Vagina (tissue), 2 donors: ENCODE results near the gene RALGAPA2. TPM values are rescaled to one million over a fixed set of nuclear protein-coding genes. Genes with fewer than 3 reads are reported as not detected.

Experiments used
- DNase-seq, 2 donors: peaks; one replicate each; pipeline ENCODE4 v3.0.0-alpha.2; 2017; ENCODE audit errors: extremely low spot score in 2 of 2
- H3K27ac ChIP-seq: fragments of 200-600 bp; sonication (generic); one replicate; pipeline ENCODE4 v1.5.1; 2019
- H3K27me3 ChIP-seq: fragments of 200-600 bp; sonication (generic); one replicate; pipeline ENCODE4 v1.5.1; 2019
- H3K36me3 ChIP-seq, 2 donors: fragments of 200-600 bp; sonication (generic); one replicate each; pipeline ENCODE4 v1.5.1; 2017 to 2019
- H3K4me1 ChIP-seq: fragments of 200-600 bp; sonication (generic); one replicate; pipeline ENCODE4 v1.5.1; 2019
- H3K4me3 ChIP-seq, 2 donors: fragments of 200-600 bp; sonication (generic); 1 replicate in 1 of 2; 2 replicates in 1 of 2; pipeline ENCODE4 v1.5.1; 2016 to 2019
- H3K9me3 ChIP-seq: fragments of 200-600 bp; sonication (generic); one replicate; pipeline ENCODE4 v1.5.1; 2019
- POLR2A ChIP-seq, 2 donors: fragments of 450-650 bp; IDR thresholded peaks; one replicate each; pipeline ENCODE4 v1.6.1; 2017; ENCODE audit warnings: antibody characterized with exemption in 2 of 2, mild to moderate bottlenecking in 2 of 2, moderate library complexity in 2 of 2
- POLR2AphosphoS5 ChIP-seq, 2 donors: sonication (generic); formaldehyde crosslinking; IDR thresholded peaks; one replicate each; pipeline ENCODE4 v1.9.0; 2017; ENCODE audit warnings: antibody characterized with exemption in 2 of 2, mild to moderate bottlenecking in 2 of 2, low read depth in 1 of 2; ENCODE audit not compliant: insufficient read depth in 1 of 2
- intact Hi-C: fragments of 100-400 bp; cut with DNase I; formaldehyde crosslinking; loops from one replicate; pipeline ENCODE4 v1.15.1; 2023
- total RNA-seq: library from RNA; depleted of rRNA; stranded (reverse); fragments of >200 nt; gene quantifications from one replicate; pipeline ENCODE4 v1.2.3, GENCODE V29; 2016
- TF ChIP-seq, protein P1 (sequence below), 3 experiments: fragments of 450-650 bp in 2 of 3; fragments of 200-600 bp in 1 of 3; sonication (generic) in 1 of 3; IDR thresholded peaks; one replicate each; pipeline ENCODE4 v1.5.1; 2017 to 2019; ENCODE audit warnings: antibody characterized with exemption in 3 of 3, mild to moderate bottlenecking in 2 of 3, moderate library complexity in 2 of 3

Gene RALGAPA2
- total RNA-seq, 1 donor from 2014 or later = 31.9 TPM

DNA sequence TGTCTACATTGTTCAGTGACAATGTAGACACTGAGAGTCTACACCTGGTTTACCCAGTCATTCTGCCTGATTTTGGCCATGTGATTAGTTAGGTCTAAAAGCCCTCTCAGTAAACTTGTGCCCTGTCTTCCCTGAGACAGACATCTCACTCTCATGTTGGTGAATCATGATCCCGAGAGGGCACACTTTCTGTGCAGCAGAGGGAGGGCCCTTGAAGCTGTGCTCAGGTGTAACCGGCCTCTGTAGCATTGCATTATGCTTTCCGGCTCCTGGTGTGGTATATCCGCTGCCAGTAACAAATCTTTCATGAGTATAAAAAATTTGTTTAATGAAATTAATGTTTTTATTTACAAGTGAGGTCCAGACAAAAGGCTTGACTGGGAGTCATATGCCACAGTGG lies 85.0 kb downstream of the RALGAPA2 start:
- Histone ChIP-seq H3K4me3 (no peak overlapping the region), H3K4me1 (no peaks in the 10 kb centered on the region), H3K27me3 (no peaks in the 10 kb centered on the region), H3K27ac (no peak overlapping the region), H3K9me3 (no peaks in the 10 kb centered on the region), H3K36me3 (peaks cover 0 to 29% of the 10 kb centered on the region in 2 donors)
- no peak for DNase-seq
- no peak for TF ChIP-seq POLR2AphosphoS5 (IDR thresholded peaks at IDR 0.05; ENCODE audit: insufficient read depth in 1 of 2, low read depth in 1 of 2)
- TF ChIP-seq, protein P1, sequence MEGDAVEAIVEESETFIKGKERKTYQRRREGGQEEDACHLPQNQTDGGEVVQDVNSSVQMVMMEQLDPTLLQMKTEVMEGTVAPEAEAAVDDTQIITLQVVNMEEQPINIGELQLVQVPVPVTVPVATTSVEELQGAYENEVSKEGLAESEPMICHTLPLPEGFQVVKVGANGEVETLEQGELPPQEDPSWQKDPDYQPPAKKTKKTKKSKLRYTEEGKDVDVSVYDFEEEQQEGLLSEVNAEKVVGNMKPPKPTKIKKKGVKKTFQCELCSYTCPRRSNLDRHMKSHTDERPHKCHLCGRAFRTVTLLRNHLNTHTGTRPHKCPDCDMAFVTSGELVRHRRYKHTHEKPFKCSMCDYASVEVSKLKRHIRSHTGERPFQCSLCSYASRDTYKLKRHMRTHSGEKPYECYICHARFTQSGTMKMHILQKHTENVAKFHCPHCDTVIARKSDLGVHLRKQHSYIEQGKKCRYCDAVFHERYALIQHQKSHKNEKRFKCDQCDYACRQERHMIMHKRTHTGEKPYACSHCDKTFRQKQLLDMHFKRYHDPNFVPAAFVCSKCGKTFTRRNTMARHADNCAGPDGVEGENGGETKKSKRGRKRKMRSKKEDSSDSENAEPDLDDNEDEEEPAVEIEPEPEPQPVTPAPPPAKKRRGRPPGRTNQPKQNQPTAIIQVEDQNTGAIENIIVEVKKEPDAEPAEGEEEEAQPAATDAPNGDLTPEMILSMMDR (IDR thresholded peaks at IDR 0.05) = no peak
- intact Hi-C loops = no loop called here

DNA sequence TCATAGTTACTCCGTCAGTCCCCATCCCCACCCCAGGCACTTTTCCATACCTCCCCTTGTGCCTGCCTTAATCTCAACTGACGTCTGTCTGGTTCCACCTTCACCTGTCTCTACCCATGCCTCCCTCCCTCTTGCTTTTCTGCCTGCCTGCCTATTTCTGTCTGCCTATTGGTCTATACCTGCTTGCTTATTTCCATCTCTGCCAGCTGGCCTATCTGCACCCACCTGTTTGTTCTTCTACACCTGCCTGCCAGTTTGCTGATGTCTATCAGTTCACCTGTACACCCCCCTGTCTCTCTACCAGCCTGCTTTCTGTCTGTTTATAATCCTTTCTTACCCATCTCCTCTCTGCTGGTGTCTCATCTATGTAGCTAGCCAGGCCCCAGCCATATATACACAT lies 87.5 kb downstream of the RALGAPA2 start:
- intact Hi-C loops = no loop called here
- H3K36me3 ChIP-seq = peaks cover 0 to 25% of the 10 kb centered on the region in 2 donors
- no peaks in the 10 kb centered on the region for H3K27me3 ChIP-seq

DNA sequence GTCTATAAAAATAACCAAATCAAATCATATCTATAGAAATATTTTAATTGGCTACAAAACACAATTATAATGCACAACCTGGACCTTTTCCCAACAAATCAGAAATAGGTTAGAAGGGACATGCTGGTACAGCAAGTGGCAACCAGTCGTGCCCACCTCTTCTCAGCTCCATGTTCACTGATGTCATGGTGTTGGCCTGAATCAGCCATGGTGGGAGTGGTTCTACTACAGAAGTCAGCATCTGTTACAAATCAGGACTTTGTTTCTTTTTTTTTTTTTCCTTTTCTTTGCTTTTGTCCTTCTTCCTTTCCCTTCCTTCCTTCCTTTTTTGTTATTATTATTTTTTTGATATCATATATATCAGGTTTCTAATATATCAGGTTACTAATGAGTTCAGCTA lies 91.2 kb downstream of the RALGAPA2 start:
- Histone ChIP-seq H3K4me3 (no peak overlapping the region), H3K4me1 (no peaks in the 10 kb centered on the region), H3K36me3 (peaks cover 0 to 18% of the 10 kb centered on the region in 2 donors), H3K9me3 (no peaks in the 10 kb centered on the region), H3K27me3 (no peaks in the 10 kb centered on the region), H3K27ac (no peak overlapping the region)
- TF ChIP-seq POLR2A (IDR thresholded peaks at IDR 0.05) = no peak
- no peak for TF ChIP-seq POLR2AphosphoS5 (IDR thresholded peaks at IDR 0.05; ENCODE audit: insufficient read depth in 1 of 2, low read depth in 1 of 2)
- TF ChIP-seq, protein P1 (IDR thresholded peaks at IDR 0.05) = no peak
- DNase-seq = no peak
- intact Hi-C loops = no loop called here

More for the DNA sequence above, 87.5 kb downstream of the RALGAPA2 start:
- Histone ChIP-seq H3K4me1 (no peaks in the 10 kb centered on the region), H3K4me3 (no peak overlapping the region), H3K27ac (no peak overlapping the region), H3K9me3 (no peaks in the 10 kb centered on the region)
- TF ChIP-seq, protein P1 (IDR thresholded peaks at IDR 0.05) = no peak
- TF ChIP-seq POLR2A (IDR thresholded peaks at IDR 0.05) (no peak), POLR2AphosphoS5 (IDR thresholded peaks at IDR 0.05; ENCODE audit: insufficient read depth in 1 of 2, low read depth in 1 of 2) (no peak)
- no peak for DNase-seq

DNA sequence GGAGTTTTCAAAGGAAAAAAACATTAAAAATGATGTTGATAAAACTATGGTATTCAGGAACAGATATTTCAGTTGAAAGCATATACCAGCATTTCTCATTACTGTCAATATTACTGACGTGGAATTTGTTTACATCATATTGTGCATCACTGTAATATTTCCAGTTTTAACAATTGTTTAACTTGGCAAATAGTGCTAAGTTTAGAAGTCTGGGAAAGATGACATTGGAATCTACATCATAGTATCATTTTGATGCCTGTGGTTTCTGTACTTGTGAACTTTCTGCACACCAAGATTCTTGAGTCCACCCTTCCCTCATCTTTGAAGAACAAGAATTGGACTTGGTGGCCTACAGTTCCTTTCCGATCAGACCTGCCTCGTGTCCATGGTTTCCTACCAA lies 98.1 kb downstream of the RALGAPA2 start:
- DNase-seq = no peak
- no peak for TF ChIP-seq POLR2A (IDR thresholded peaks at IDR 0.05)
- TF ChIP-seq, protein P1 (IDR thresholded peaks at IDR 0.05) = no peak
- no peaks in the 10 kb centered on the region for H3K27me3 ChIP-seq
- H3K4me1 ChIP-seq = no peaks in the 10 kb centered on the region
- peaks cover 0 to 8% of the 10 kb centered on the region in 2 donors for H3K36me3 ChIP-seq
- H3K9me3 ChIP-seq = no peaks in the 10 kb centered on the region
- intact Hi-C loops = no loop called here
- H3K27ac ChIP-seq = no peak overlapping the region
- no peak overlapping the region for H3K4me3 ChIP-seq

DNA sequence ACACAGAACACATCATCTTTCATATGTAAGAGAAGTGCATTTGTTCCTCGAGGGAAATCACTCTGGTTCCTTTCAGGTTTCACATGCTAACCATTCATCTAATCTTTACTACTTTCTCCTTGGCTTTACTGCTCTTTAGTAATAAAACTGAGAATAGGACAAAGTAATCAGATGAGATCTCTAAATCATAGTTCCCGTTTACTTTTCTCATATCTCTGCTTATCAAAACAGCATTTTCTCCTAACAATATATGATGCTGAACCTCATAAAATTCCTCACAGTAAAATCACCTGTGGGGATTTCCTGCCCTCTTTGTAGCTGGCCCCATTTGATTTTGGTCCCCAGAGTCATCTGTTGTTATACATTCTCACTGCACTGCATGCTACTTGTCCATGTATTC lies 100.2 kb downstream of the RALGAPA2 start:
- intact Hi-C loops = no loop called here
- Histone ChIP-seq H3K27ac (no peak overlapping the region), H3K4me3 (no peak overlapping the region), H3K9me3 (no peaks in the 10 kb centered on the region), H3K36me3 (peaks cover 0 to 7% of the 10 kb centered on the region in 2 donors), H3K4me1 (no peaks in the 10 kb centered on the region), H3K27me3 (no peaks in the 10 kb centered on the region)
- no peak for DNase-seq
- TF ChIP-seq POLR2AphosphoS5 (IDR thresholded peaks at IDR 0.05; ENCODE audit: insufficient read depth in 1 of 2, low read depth in 1 of 2) (no peak), POLR2A (IDR thresholded peaks at IDR 0.05) (no peak)
- TF ChIP-seq, protein P1 (IDR thresholded peaks at IDR 0.05) = no peak
